PC-3 (cell line): ENCODE data around the gene EMP2.

Experiments
- EZH2 ChIP-seq: fragments of 300-600 bp; sonication (generic); IDR thresholded peaks from one replicate; pipeline ENCODE4 v1.6.1; 2017; ENCODE audit warnings: antibody characterized with exemption, mild to moderate bottlenecking, low read length; ENCODE audit not compliant: unreplicated experiment
- EZH2phosphoT487 ChIP-seq: fragments of 300-600 bp; sonication (generic); IDR thresholded peaks from 2 replicates; pipeline ENCODE4 v1.6.1; 2018; ENCODE audit warnings: mild to moderate bottlenecking, antibody characterized with exemption, low read length, borderline replicate concordance
- TF ChIP-seq, protein P1 (sequence below): fragments of 300-600 bp; sonication (generic); conservative IDR thresholded peaks from 2 replicates; pipeline ENCODE4 v1.5.1; 2017; ENCODE audit warnings: antibody characterized with exemption, low read depth, mild to moderate bottlenecking, low read length

DNA sequence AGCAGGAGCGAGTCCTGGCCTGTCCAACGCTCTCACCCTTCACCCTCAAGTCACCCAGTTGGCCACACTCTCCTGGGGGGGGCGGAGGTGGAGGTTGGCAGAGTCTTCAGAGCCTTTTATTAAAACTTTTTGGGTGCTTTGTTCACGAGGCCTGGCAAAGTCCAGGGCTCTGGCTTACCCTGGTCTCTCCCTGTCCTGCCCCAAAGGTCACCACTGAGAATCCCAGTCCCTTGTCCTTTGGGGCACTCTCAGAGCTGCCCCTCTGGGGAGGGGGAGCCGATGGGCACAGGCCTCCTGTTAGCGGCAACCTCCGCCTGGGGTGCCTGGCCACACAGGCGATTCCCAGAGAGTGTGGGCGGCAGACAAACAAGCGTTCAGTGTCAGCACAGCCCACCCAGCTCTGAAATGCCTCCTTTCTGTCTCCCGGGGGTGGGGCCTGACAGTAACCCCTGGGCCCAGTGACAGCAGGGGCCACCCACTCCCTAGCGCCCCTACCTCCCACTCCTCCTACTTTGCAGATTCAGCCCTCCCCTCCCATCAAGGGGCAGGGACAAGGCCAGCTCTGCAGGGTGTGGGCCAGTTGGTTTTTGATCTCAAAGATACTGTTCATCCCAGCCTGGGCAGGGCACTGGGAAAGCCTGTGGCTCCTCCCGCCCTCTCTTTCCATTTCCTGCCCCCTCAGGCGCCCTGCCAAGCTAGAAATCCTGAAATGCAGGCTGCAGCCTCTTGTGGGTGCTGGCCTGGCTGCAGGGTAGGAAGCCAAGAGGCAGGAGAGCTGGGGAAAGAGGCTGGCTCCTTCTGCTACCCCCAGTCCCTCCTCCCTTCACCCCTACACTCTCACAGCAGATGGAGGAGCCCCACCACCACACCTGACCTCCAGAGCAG lies 36.6 kb upstream of the EMP2 start:
- TF ChIP-seq, protein P1, sequence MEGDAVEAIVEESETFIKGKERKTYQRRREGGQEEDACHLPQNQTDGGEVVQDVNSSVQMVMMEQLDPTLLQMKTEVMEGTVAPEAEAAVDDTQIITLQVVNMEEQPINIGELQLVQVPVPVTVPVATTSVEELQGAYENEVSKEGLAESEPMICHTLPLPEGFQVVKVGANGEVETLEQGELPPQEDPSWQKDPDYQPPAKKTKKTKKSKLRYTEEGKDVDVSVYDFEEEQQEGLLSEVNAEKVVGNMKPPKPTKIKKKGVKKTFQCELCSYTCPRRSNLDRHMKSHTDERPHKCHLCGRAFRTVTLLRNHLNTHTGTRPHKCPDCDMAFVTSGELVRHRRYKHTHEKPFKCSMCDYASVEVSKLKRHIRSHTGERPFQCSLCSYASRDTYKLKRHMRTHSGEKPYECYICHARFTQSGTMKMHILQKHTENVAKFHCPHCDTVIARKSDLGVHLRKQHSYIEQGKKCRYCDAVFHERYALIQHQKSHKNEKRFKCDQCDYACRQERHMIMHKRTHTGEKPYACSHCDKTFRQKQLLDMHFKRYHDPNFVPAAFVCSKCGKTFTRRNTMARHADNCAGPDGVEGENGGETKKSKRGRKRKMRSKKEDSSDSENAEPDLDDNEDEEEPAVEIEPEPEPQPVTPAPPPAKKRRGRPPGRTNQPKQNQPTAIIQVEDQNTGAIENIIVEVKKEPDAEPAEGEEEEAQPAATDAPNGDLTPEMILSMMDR: no peak
- no peak for TF ChIP-seq EZH2
- no peak for TF ChIP-seq EZH2phosphoT487
